HCT116 (cell line): ENCODE results near the gene PKDCC. TPM values are rescaled to one million over a fixed set of nuclear protein-coding genes. Genes with fewer than 3 reads are reported as not detected.

Experiments used
- ATAC-seq: fragments of 200-7000 bp; cut with Tn5 transposase; 2 replicates; pipeline ENCODE4 v1.9.1; 2020; ENCODE audit warnings: mild to moderate bottlenecking, moderate library complexity
- BruUV-seq: library from RNA; stranded (reverse); fragments of 400-500 nt; replicated peaks from 2 replicates; lab custom pipeline; 2021; lab: Mats Ljungman, UMichigan
- CTCF ChIA-PET: fragments of 300-600 bp; sonication (Branson Sonifier 250); formaldehyde crosslinking; loops from one replicate; lab custom pipeline; 2021; ENCODE audit warnings: antibody characterized with exemption; lab: Charles Lee
- POLR2A ChIA-PET: fragments of 300-600, 350-600 bp; sonication (Branson Sonifier 250); formaldehyde crosslinking; loops from one replicate; lab custom pipeline; 2021; ENCODE audit warnings: antibody characterized with exemption; lab: Charles Lee
- RAD21 ChIA-PET, 2 experiments: fragments of 300-600 bp; sonication (Branson Sonifier 250); formaldehyde crosslinking; loops; one replicate each; lab custom pipeline; 2023; ENCODE audit warnings: low total read pairs in 2 of 2; ENCODE audit not compliant: uncharacterized antibody in 2 of 2, unreplicated experiment in 2 of 2, low non-redundant PET in 1 of 2; lab: Charles Lee
- DNase-seq: peaks from one replicate; pipeline ENCODE4 v3.0.0-alpha.2; 2010; ENCODE audit warnings: low read depth, low spot score
- H2AFZ ChIP-seq: fragments of 200-600 bp; shearing (Covaris generic), sonication (generic); 2 replicates; pipeline ENCODE4 v1.6.1; 2017; ENCODE audit warnings: low read depth, mixed run types, mixed read lengths, antibody characterized with exemption, low read length; ENCODE audit not compliant: poor library complexity, severe bottlenecking
- H3K27ac ChIP-seq: 2 replicates; pipeline ENCODE4 v1.5.1; 2012; ENCODE audit warnings: low read depth, low read length
- H3K27me3 ChIP-seq: fragments of 200-600 bp; sonication (generic); 2 replicates; pipeline ENCODE4 v1.6.1; 2016; ENCODE audit warnings: mixed run types, low read length, mixed read lengths; ENCODE audit not compliant: insufficient read depth
- H3K36me3 ChIP-seq, 2 experiments: fragments of 200-500 bp in 1 of 2; fragments of 200-600 bp in 1 of 2; sonication (Bioruptor generic) in 1 of 2; sonication (generic) in 1 of 2; 2 replicates each; pipeline versions ENCODE4 v1.5.1 to v1.6.1; 2014 to 2016; ENCODE audit warnings: low read length in 2 of 2, inconsistent platforms in 1 of 2, mixed read lengths in 1 of 2, mixed run types in 1 of 2; ENCODE audit not compliant: insufficient read depth in 2 of 2, control insufficient read depth in 1 of 2
- H3K4me1 ChIP-seq, 2 experiments: fragments of 200-600 bp in 1 of 2; sonication (generic) in 1 of 2; 2 replicates each; pipeline versions ENCODE4 v1.5.1 to v1.6.1; 2012 to 2017; ENCODE audit warnings: low read length in 2 of 2, inconsistent platforms in 1 of 2, mild to moderate bottlenecking in 1 of 2, mixed read lengths in 1 of 2, mixed run types in 1 of 2, moderate library complexity in 1 of 2; ENCODE audit not compliant: insufficient read depth in 2 of 2, control insufficient read depth in 1 of 2
- H3K4me2 ChIP-seq: fragments of 200-600 bp; sonication (generic); 2 replicates; pipeline ENCODE4 v1.6.1; 2017; ENCODE audit warnings: mixed run types, low read length, mixed read lengths
- H3K4me3 ChIP-seq, 2 experiments: fragments of 200-600 bp in 1 of 2; sonication (generic) in 1 of 2; replicated peaks in 1 of 2; 2 replicates each; pipeline ENCODE4 v1.5.1; 2011 to 2016; ENCODE audit warnings: low read length in 2 of 2, control low read depth in 1 of 2, low read depth in 1 of 2, mild to moderate bottlenecking in 1 of 2, mixed read lengths in 1 of 2, mixed run types in 1 of 2
- H3K79me2 ChIP-seq: fragments of 200-600 bp; sonication (generic); 2 replicates; pipeline ENCODE4 v1.6.1; 2017; ENCODE audit warnings: mild to moderate bottlenecking, mixed run types, low read length, moderate library complexity, mixed read lengths; ENCODE audit not compliant: insufficient read depth
- H3K9ac ChIP-seq: fragments of 200-600 bp; sonication (generic); 2 replicates; pipeline ENCODE4 v1.6.1; 2016; ENCODE audit warnings: low read length, mixed read lengths
- H3K9me2 ChIP-seq: fragments of 200-600 bp; sonication (generic), shearing (Covaris generic); 2 replicates; pipeline ENCODE4 v1.6.1; 2017; ENCODE audit warnings: mixed run types, mild to moderate bottlenecking, moderate library complexity; ENCODE audit not compliant: insufficient read depth
- H3K9me3 ChIP-seq, 2 experiments: fragments of 200-500 bp in 1 of 2; fragments of 200-600 bp in 1 of 2; sonication (Bioruptor generic) in 1 of 2; sonication (generic) in 1 of 2; 2 replicates each; pipeline ENCODE4 v1.6.1; 2014 to 2017; ENCODE audit warnings: low read length in 2 of 2, mixed read lengths in 2 of 2, inconsistent platforms in 1 of 2, low read depth in 1 of 2, mild to moderate bottlenecking in 1 of 2, mixed run types in 1 of 2, moderate library complexity in 1 of 2; ENCODE audit not compliant: control insufficient read depth in 1 of 2, insufficient read depth in 1 of 2
- H4K20me1 ChIP-seq: fragments of 200-600 bp; sonication (generic), shearing (Covaris generic); 2 replicates; pipeline ENCODE4 v1.6.1; 2017; ENCODE audit warnings: mixed run types, mild to moderate bottlenecking, moderate library complexity; ENCODE audit not compliant: insufficient read depth
- CTCF ChIP-seq, 3 experiments: fragments of 200-600 bp in 1 of 3; sonication (generic) in 1 of 3; IDR thresholded peaks in 2 of 3; conservative IDR thresholded peaks in 1 of 3; 2 replicates each; pipeline ENCODE4 v1.5.1; 2012 to 2017; ENCODE audit warnings: low read depth in 2 of 3, low read length in 2 of 3, antibody characterized with exemption in 1 of 3, borderline replicate concordance in 1 of 3, control low read depth in 1 of 3, mild to moderate bottlenecking in 1 of 3, mixed read lengths in 1 of 3, mixed run types in 1 of 3, moderate library complexity in 1 of 3; ENCODE audit not compliant: insufficient read depth in 1 of 3
- POLR2A ChIP-seq: IDR thresholded peaks from 2 replicates; pipeline ENCODE4 v1.7.0; 2011; ENCODE audit warnings: borderline replicate concordance; ENCODE audit not compliant: insufficient read depth, insufficient read length; ENCODE audit errors: extremely low read depth
- POLR2AphosphoS5 ChIP-seq: IDR thresholded peaks from 2 replicates; pipeline ENCODE4 v1.6.1; 2011; ENCODE audit warnings: mild to moderate bottlenecking, low read depth, low read length, moderate library complexity
- RAD21 ChIP-seq: IDR thresholded peaks from 2 replicates; pipeline ENCODE4 v1.6.1; 2012; ENCODE audit warnings: low read depth, mild to moderate bottlenecking
- SP1 ChIP-seq: IDR thresholded peaks from 2 replicates; pipeline ENCODE4 v1.6.1; 2012; ENCODE audit warnings: low read depth
- ZNF274 ChIP-seq: fragments of 200-500 bp; sonication (Bioruptor generic); IDR thresholded peaks from 2 replicates; pipeline ENCODE4 v1.6.1; 2014; ENCODE audit warnings: mild to moderate bottlenecking, low read depth, low read length, inconsistent platforms
- intact Hi-C: fragments of 100-400 bp; cut with micrococcal nuclease; formaldehyde crosslinking; loops from 2 replicates; pipeline ENCODE4 v1.10.0; 2022
- total RNA-seq: library from RNA; stranded (reverse); gene quantifications from one replicate; pipeline ENCODE4 v1.2.1, GENCODE V29; 2021; ENCODE audit not compliant: unreplicated experiment

PKDCC gene
- total RNA-seq, 1 experiment from 2014 or later, result 0.84 TPM

- Histone ChIP-seq H3K79me2 (no peaks in the 10 kb centered on the region), H3K27ac (no peak overlapping the region), H4K20me1 (no peaks in the 10 kb centered on the region), H2AFZ (no peak overlapping the region), H3K9me2 (no peaks in the 10 kb centered on the region), H3K9ac (no peak overlapping the region), H3K9me3 (no peaks in the 10 kb centered on the region), H3K36me3 (no peaks in the 10 kb centered on the region), H3K4me3 (no peak overlapping the region), H3K4me1 (no peaks in the 10 kb centered on the region), H3K27me3 (0 out of 2 replicates have a peak, but pooled peaks cover 7% of the 10 kb centered on the region), H3K4me2 (no peak overlapping the region)
- RAD21 ChIA-PET, result no interaction called here
- CTCF ChIA-PET, result interaction anchor here (1.4 to 2.2 kb wide), 2 partner anchors 13 to 171 kb away, joined by 3 to 10 read pairs; no protein-coding TSS in a partner anchor
- POLR2A ChIA-PET, result no interaction called here
- ATAC-seq (no peak), DNase-seq (no peak)
- BruUV-seq, result no TSS peak
- no peak for TF ChIP-seq SP1
- TF ChIP-seq CTCF (IDR thresholded peaks at IDR 0.05 in 2 of 3, conservative IDR thresholded peaks at IDR 0.05 in 1 of 3; ENCODE audit: borderline replicate concordance in 1 of 3, insufficient read depth in 1 of 3, low read depth in 2 of 3, low read length in 2 of 3), result 0 out of 6 replicates have a peak, but pooled peaks of 2 of the 3 experiments have one; percentile 10 to 21
- intact Hi-C loops, result no loop called here
These were observed 6.3 kb upstream of the PKDCC start for GRCh38 chr2:42041377-42042127.

GRCh38 chr2:42042631-42043355, 5.0 kb upstream of the PKDCC start:
- Histone ChIP-seq H3K4me1 (no peaks in the 10 kb centered on the region), H3K4me3 (no peak overlapping the region), H3K79me2 (no peaks in the 10 kb centered on the region), H3K9me2 (no peaks in the 10 kb centered on the region), H3K4me2 (no peak overlapping the region), H3K27me3 (0 out of 2 replicates have a peak, but pooled peaks cover 7% of the 10 kb centered on the region), H3K9ac (no peak overlapping the region), H3K27ac (no peak overlapping the region), H4K20me1 (no peaks in the 10 kb centered on the region), H3K9me3 (no peaks in the 10 kb centered on the region), H3K36me3 (no peaks in the 10 kb centered on the region), H2AFZ (no peak overlapping the region)
- BruUV-seq, result no TSS peak
- ChIA-PET RAD21 (no interaction called here), POLR2A (no interaction called here), CTCF (no interaction called here)
- no peak for TF ChIP-seq POLR2AphosphoS5
- no peak for TF ChIP-seq RAD21
- TF ChIP-seq POLR2A, result no peak
- TF ChIP-seq SP1, result no peak
- no peak for TF ChIP-seq ZNF274
- intact Hi-C loops, result no loop called here
- DNase-seq, result no peak
- no peak for ATAC-seq
